HepG2 (cell line): ENCODE results near the gene MAP2K1. TPM values are rescaled to one million over a fixed set of nuclear protein-coding genes. Genes with fewer than 3 reads are reported as not detected.

Experiments
- BHLHE40 ChIP-seq: IDR thresholded peaks from 2 replicates; pipeline ENCODE4 v1.6.1; 2011; ENCODE audit warnings: low read length, improper control_type of control experiment
- DNMT3B ChIP-seq: conservative IDR thresholded peaks from 2 replicates; pipeline ENCODE4 v1.6.1; 2016; ENCODE audit warnings: missing biosample characterization, control low read depth
- NPAS2 ChIP-seq: sonication (generic); formaldehyde crosslinking; IDR thresholded peaks from 2 replicates; pipeline ENCODE4 v1.8.0; 2022; ENCODE audit warnings: mild to moderate bottlenecking, missing genetic modification reagents, borderline replicate concordance
- PCBP2 ChIP-seq: fragments of 200-400 bp; formaldehyde crosslinking; optimal IDR thresholded peaks from 2 replicates; pipeline ENCODE3; 2018; ENCODE audit warnings: low read length, low read depth; ENCODE audit not compliant: poor library complexity, severe bottlenecking
- PHF20 ChIP-seq: sonication (generic); formaldehyde crosslinking; IDR thresholded peaks from 2 replicates; pipeline ENCODE4 v1.5.0; 2020; ENCODE audit warnings: mild to moderate bottlenecking, missing genetic modification reagents
- ZBTB7A ChIP-seq: sonication (generic); formaldehyde crosslinking; IDR thresholded peaks from 2 replicates; pipeline ENCODE4 v1.8.0; 2022; ENCODE audit warnings: mild to moderate bottlenecking, missing genetic modification reagents
- ZNF232 ChIP-seq: sonication (generic); formaldehyde crosslinking; IDR thresholded peaks from 2 replicates; pipeline ENCODE4 v1.4.0; 2020; ENCODE audit warnings: missing genetic modification reagents, borderline replicate concordance
- ZNF317 ChIP-seq: sonication (generic); formaldehyde crosslinking; IDR thresholded peaks from 2 replicates; pipeline ENCODE4 v1.5.0; 2020; ENCODE audit warnings: mild to moderate bottlenecking, missing genetic modification reagents
- ZSCAN22 ChIP-seq: sonication (generic); formaldehyde crosslinking; IDR thresholded peaks from 2 replicates; pipeline ENCODE4 v1.4.0; 2020; ENCODE audit warnings: mild to moderate bottlenecking, missing genetic modification reagents
- polyA plus RNA-seq, 8 experiments: library from polyadenylated mRNA; depleted of rRNA in 3 of 8; stranded (reverse) in 7 of 8; unstranded in 1 of 8; fragments of >200 nt; fragmentation: Illumina TruSeq in 4 of 8; extraction: Trizol in 4 of 8; gene quantifications; 2 replicates each; pipeline versions ENCODE4 v1.2.1 to v1.2.3, GENCODE V29; 2011 to 2016; ENCODE audit warnings: low read depth in 4 of 8, missing spikeins in 1 of 8, mixed read lengths in 1 of 8; ENCODE audit not compliant: insufficient read depth in 1 of 8
- total RNA-seq, 5 experiments: library from RNA; depleted of rRNA; stranded (reverse); fragments of >200 nt; fragmentation: Illumina TruSeq; extraction: Trizol; gene quantifications; 2 replicates each; pipeline ENCODE4 v1.2.3, GENCODE V29; 2016; ENCODE audit warnings: low read depth in 1 of 5
- TF ChIP-seq, protein P1 (sequence below): sonication (generic); formaldehyde crosslinking; IDR thresholded peaks from 2 replicates; pipeline ENCODE4 v1.4.0; 2020; ENCODE audit warnings: missing genetic modification reagents; ENCODE audit errors: not compliant biosample characterization
- TF ChIP-seq, protein P2 (sequence below): sonication (generic); formaldehyde crosslinking; IDR thresholded peaks from 2 replicates; pipeline ENCODE4 v1.5.0; 2020; ENCODE audit warnings: mild to moderate bottlenecking, missing genetic modification reagents, borderline replicate concordance
- TF ChIP-seq, protein P3 (sequence below): sonication (generic); IDR thresholded peaks from 2 replicates; pipeline ENCODE4 v1.6.1; 2016; ENCODE audit warnings: low read depth, borderline replicate concordance
- TF ChIP-seq, protein P4 (sequence below): sonication (generic); formaldehyde crosslinking; IDR thresholded peaks from 2 replicates; pipeline ENCODE4 v1.4.0; 2020; ENCODE audit warnings: mild to moderate bottlenecking, missing genetic modification reagents
- TF ChIP-seq, protein P5 (sequence below): sonication (generic); formaldehyde crosslinking; conservative IDR thresholded peaks from 2 replicates; pipeline ENCODE4 v1.4.0; 2020; ENCODE audit warnings: missing genetic modification reagents
- TF ChIP-seq, protein P6 (sequence below): fragments of 450-650 bp; IDR thresholded peaks from 2 replicates; pipeline ENCODE4 v1.6.1; 2016
- TF ChIP-seq, protein P7 (sequence below): sonication (generic); formaldehyde crosslinking; IDR thresholded peaks from 2 replicates; pipeline ENCODE4 v1.5.0; 2020; ENCODE audit warnings: missing genetic modification reagents
- TF ChIP-seq, protein P8 (sequence below): sonication (generic); formaldehyde crosslinking; IDR thresholded peaks from 2 replicates; pipeline ENCODE4 v1.5.0; 2020; ENCODE audit warnings: missing genetic modification reagents, mild to moderate bottlenecking, borderline replicate concordance

MAP2K1 gene
- total and polyA plus RNA-seq, 2 of the 13 experiments (the other 11 are each of a cell fraction or from before 2014, with no cell fraction given): 24.1 to 49.2 TPM

DNA sequence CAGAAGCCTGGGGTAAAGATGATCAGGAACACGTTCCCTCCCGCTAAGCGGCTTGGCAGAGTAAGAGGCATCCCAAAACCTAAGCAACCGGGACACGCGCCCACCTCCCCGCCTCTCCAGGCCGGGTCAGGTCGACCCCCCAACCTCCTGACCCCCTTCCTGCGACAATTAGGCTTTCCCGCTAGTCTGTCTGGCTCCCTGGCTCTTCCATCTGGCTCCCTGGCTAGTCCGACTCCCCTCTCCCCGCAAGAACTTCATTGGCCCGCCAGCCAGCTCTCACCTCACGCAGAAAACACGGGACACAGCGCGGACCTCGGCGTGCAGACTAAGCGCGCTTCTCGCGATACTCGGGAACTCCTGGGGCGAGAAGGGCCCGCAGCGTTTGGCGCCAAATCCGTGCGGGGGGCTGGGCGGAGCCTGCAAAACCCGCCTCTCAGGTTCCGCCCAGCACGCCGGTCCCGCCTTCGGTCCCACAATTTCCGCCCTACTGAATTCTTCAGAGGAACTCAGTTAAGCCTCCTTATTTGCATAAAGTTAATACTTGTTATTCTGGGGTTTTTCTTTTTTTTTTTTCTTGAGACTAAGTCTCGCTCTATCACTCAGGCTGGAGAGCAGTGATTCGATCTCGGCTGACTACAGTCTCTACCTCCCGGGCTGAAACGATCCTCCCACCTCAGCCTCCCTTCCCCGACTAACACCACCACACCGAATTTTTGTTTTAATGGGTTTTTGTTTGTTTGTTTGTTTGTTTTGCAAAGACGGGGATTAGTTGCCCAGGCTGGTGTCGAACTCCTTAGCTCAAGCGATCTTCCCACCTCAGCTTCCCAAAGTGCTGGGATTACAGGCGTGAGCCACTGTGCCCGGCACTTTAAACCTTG, 30.1 kb upstream of the MAP2K1 start, which contains the start of gene TIPIN (continued):
- TF ChIP-seq, protein P1, sequence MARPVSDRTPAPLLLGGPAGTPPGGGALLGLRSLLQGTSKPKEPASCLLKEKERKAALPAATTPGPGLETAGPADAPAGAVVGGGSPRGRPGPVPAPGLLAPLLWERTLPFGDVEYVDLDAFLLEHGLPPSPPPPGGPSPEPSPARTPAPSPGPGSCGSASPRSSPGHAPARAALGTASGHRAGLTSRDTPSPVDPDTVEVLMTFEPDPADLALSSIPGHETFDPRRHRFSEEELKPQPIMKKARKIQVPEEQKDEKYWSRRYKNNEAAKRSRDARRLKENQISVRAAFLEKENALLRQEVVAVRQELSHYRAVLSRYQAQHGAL (CRISPR knock-in tag): no peak
- TF ChIP-seq, protein P2, sequence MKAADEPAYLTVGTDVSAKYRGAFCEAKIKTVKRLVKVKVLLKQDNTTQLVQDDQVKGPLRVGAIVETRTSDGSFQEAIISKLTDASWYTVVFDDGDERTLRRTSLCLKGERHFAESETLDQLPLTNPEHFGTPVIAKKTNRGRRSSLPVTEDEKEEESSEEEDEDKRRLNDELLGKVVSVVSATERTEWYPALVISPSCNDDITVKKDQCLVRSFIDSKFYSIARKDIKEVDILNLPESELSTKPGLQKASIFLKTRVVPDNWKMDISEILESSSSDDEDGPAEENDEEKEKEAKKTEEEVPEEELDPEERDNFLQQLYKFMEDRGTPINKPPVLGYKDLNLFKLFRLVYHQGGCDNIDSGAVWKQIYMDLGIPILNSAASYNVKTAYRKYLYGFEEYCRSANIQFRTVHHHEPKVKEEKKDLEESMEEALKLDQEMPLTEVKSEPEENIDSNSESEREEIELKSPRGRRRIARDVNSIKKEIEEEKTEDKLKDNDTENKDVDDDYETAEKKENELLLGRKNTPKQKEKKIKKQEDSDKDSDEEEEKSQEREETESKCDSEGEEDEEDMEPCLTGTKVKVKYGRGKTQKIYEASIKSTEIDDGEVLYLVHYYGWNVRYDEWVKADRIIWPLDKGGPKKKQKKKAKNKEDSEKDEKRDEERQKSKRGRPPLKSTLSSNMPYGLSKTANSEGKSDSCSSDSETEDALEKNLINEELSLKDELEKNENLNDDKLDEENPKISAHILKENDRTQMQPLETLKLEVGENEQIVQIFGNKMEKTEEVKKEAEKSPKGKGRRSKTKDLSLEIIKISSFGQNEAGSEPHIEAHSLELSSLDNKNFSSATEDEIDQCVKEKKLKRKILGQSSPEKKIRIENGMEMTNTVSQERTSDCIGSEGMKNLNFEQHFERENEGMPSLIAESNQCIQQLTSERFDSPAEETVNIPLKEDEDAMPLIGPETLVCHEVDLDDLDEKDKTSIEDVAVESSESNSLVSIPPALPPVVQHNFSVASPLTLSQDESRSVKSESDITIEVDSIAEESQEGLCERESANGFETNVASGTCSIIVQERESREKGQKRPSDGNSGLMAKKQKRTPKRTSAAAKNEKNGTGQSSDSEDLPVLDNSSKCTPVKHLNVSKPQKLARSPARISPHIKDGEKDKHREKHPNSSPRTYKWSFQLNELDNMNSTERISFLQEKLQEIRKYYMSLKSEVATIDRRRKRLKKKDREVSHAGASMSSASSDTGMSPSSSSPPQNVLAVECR (CRISPR knock-in tag): peak; percentile 87
- TF ChIP-seq, protein P3, sequence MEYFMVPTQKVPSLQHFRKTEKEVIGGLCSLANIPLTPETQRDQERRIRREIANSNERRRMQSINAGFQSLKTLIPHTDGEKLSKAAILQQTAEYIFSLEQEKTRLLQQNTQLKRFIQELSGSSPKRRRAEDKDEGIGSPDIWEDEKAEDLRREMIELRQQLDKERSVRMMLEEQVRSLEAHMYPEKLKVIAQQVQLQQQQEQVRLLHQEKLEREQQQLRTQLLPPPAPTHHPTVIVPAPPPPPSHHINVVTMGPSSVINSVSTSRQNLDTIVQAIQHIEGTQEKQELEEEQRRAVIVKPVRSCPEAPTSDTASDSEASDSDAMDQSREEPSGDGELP: peak; percentile 10; the same call in 1 of the 2 replicates
- 0 out of 2 replicates have a peak, but pooled peaks have one; percentile 46 for TF ChIP-seq ZBTB7A (CRISPR knock-in tag)
- TF ChIP-seq, protein P4, sequence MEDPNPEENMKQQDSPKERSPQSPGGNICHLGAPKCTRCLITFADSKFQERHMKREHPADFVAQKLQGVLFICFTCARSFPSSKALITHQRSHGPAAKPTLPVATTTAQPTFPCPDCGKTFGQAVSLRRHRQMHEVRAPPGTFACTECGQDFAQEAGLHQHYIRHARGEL (CRISPR knock-in tag): no peak; the same call in 1 of the 2 replicates
- no peak for TF ChIP-seq PCBP2
- TF ChIP-seq, protein P5, sequence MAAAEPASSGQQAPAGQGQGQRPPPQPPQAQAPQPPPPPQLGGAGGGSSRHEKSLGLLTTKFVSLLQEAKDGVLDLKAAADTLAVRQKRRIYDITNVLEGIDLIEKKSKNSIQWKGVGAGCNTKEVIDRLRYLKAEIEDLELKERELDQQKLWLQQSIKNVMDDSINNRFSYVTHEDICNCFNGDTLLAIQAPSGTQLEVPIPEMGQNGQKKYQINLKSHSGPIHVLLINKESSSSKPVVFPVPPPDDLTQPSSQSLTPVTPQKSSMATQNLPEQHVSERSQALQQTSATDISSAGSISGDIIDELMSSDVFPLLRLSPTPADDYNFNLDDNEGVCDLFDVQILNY (CRISPR knock-in tag): peak; percentile 92
- TF ChIP-seq ZNF317 (CRISPR knock-in tag): no peak
- TF ChIP-seq BHLHE40: peak; percentile 84
- TF ChIP-seq, protein P6, sequence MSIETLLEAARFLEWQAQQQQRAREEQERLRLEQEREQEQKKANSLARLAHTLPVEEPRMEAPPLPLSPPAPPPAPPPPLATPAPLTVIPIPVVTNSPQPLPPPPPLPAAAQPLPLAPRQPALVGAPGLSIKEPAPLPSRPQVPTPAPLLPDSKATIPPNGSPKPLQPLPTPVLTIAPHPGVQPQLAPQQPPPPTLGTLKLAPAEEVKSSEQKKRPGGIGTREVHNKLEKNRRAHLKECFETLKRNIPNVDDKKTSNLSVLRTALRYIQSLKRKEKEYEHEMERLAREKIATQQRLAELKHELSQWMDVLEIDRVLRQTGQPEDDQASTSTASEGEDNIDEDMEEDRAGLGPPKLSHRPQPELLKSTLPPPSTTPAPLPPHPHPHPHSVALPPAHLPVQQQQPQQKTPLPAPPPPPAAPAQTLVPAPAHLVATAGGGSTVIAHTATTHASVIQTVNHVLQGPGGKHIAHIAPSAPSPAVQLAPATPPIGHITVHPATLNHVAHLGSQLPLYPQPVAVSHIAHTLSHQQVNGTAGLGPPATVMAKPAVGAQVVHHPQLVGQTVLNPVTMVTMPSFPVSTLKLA: peak; percentile 24; the same call in 1 of the 2 replicates
- TF ChIP-seq, protein P7, sequence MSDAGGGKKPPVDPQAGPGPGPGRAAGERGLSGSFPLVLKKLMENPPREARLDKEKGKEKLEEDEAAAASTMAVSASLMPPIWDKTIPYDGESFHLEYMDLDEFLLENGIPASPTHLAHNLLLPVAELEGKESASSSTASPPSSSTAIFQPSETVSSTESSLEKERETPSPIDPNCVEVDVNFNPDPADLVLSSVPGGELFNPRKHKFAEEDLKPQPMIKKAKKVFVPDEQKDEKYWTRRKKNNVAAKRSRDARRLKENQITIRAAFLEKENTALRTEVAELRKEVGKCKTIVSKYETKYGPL (CRISPR knock-in tag): peak; percentile 64; the same call in 1 of the 2 replicates
- peak; percentile 37; the same call in 1 of the 2 replicates for TF ChIP-seq ZNF232 (CRISPR knock-in tag)
- TF ChIP-seq DNMT3B (CRISPR knock-in tag): peak; percentile 93; the same call in 1 of the 2 replicates
- TF ChIP-seq, protein P8, sequence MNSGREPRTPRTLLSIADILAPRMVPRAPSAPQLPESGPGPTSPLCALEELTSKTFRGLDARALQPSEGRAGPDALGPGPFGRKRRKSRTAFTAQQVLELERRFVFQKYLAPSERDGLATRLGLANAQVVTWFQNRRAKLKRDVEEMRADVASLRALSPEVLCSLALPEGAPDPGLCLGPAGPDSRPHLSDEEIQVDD: peak; percentile 87; the same call in 1 of the 2 replicates
- TF ChIP-seq NPAS2 (CRISPR knock-in tag): no peak
- TF ChIP-seq ZSCAN22 (CRISPR knock-in tag): peak; percentile 80; the same call in 1 of the 2 replicates
- peak; percentile 84 for TF ChIP-seq PHF20 (CRISPR knock-in tag)
